KMS-11 (cell line): ENCODE measurements around the gene GALNT10.

ENCODE experiments used
- H2AFZ ChIP-seq: fragments of 200-600 bp; sonication (generic); 2 replicates; pipeline ENCODE4 v1.6.1; 2016; ENCODE audit warnings: antibody characterized with exemption, mixed run types, low read depth
- H3K27ac ChIP-seq: fragments of 200-600 bp; sonication (generic); 2 replicates; pipeline ENCODE4 v1.6.1; 2016; ENCODE audit warnings: mild to moderate bottlenecking, mixed run types
- H3K27me3 ChIP-seq: fragments of 200-600 bp; sonication (generic); 2 replicates; pipeline ENCODE4 v1.6.1; 2017; ENCODE audit warnings: mild to moderate bottlenecking, low read depth, mixed run types, moderate library complexity; ENCODE audit not compliant: insufficient read depth
- H3K36me3 ChIP-seq: fragments of 200-600 bp; sonication (generic); 2 replicates; pipeline ENCODE4 v1.6.1; 2017; ENCODE audit warnings: mild to moderate bottlenecking, mixed run types; ENCODE audit not compliant: insufficient read depth
- H3K4me1 ChIP-seq: fragments of 200-600 bp; sonication (generic); 2 replicates; pipeline ENCODE4 v1.6.1; 2016; ENCODE audit warnings: mild to moderate bottlenecking, low read depth, mixed run types; ENCODE audit not compliant: poor library complexity, severe bottlenecking
- H3K4me2 ChIP-seq: fragments of 200-600 bp; sonication (generic); 2 replicates; pipeline ENCODE4 v1.7.0; 2016; ENCODE audit warnings: mild to moderate bottlenecking, mixed run types
- H3K4me3 ChIP-seq: fragments of 200-600 bp; sonication (generic); IDR thresholded peaks from 2 replicates; pipeline ENCODE4 v1.6.1; 2017; ENCODE audit warnings: low read depth, low read length, mixed read lengths; ENCODE audit not compliant: insufficient read depth
- H3K79me2 ChIP-seq: fragments of 200-600 bp; sonication (generic); 2 replicates; pipeline ENCODE4 v1.6.1; 2016; ENCODE audit warnings: low read depth, mixed run types; ENCODE audit not compliant: insufficient read depth
- H3K9ac ChIP-seq: fragments of 200-600 bp; sonication (generic); 2 replicates; pipeline ENCODE4 v1.6.1; 2016; ENCODE audit warnings: mild to moderate bottlenecking, mixed run types
- H4K20me1 ChIP-seq: fragments of 200-600 bp; sonication (generic); 2 replicates; pipeline ENCODE4 v1.6.1; 2016; ENCODE audit warnings: mild to moderate bottlenecking, mixed run types; ENCODE audit not compliant: insufficient read depth
- CTCF ChIP-seq: fragments of 200-600 bp; sonication (generic); conservative IDR thresholded peaks from 2 replicates; pipeline ENCODE4 v1.6.1; 2017; ENCODE audit warnings: low read depth, mild to moderate bottlenecking, antibody characterized with exemption, low read length, moderate library complexity, mixed read lengths

Gene GALNT10

GRCh38 chr5:154265197-154265773, 74.8 kb downstream of the GALNT10 start:
- Histone ChIP-seq H3K9ac (no peak overlapping the region), H3K36me3 (no peaks in the 10 kb centered on the region), H3K4me1 (peaks cover 12% of the 10 kb centered on the region), H3K27me3 (no peaks in the 10 kb centered on the region), H3K4me2 (no peak overlapping the region), H4K20me1 (no peaks in the 10 kb centered on the region), H3K4me3 (no peak overlapping the region), H3K79me2 (no peaks in the 10 kb centered on the region), H2AFZ (no peak overlapping the region), H3K27ac (no peak overlapping the region)
- no peak for TF ChIP-seq CTCF

GRCh38 chr5:154267516-154267915, 77.0 kb downstream of the GALNT10 start:
- H3K4me3 ChIP-seq, result no peak overlapping the region
- no peaks in the 10 kb centered on the region for H3K36me3 ChIP-seq
- H3K27ac ChIP-seq, result no peak overlapping the region
- no peaks in the 10 kb centered on the region for H4K20me1 ChIP-seq
- peaks cover 26% of the 10 kb centered on the region for H3K4me1 ChIP-seq
- H3K79me2 ChIP-seq, result no peaks in the 10 kb centered on the region
- H3K9ac ChIP-seq, result no peak overlapping the region
- TF ChIP-seq CTCF, result no peak
- H3K27me3 ChIP-seq, result no peaks in the 10 kb centered on the region
- H3K4me2 ChIP-seq, result no peak overlapping the region
- no peak overlapping the region for H2AFZ ChIP-seq

DNA sequence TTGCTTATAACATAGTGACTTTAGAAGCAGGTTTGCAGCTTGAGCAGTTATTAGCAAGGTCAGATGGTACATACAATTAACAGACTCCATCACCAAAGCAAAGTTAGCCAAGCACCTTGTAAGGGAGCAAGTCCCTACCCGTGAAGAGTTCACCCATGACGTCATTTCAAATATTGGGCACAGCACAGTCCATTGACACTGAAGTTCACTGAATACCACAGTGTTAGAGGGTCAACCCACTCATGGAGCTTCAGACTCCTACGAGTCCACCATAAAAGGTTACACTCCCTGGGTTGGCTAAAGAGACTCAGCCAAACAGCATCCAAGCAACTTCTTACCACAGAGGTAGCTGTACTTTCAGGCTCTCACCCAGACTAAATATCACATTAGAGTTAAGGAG, 77.5 kb downstream of the GALNT10 start:
- no peak overlapping the region for H3K4me2 ChIP-seq
- H4K20me1 ChIP-seq, result no peaks in the 10 kb centered on the region
- no peaks in the 10 kb centered on the region for H3K36me3 ChIP-seq
- no peaks in the 10 kb centered on the region for H3K79me2 ChIP-seq
- H3K27me3 ChIP-seq, result no peaks in the 10 kb centered on the region
- no peak overlapping the region for H2AFZ ChIP-seq
- H3K9ac ChIP-seq, result no peak overlapping the region
- no peak overlapping the region for H3K27ac ChIP-seq
- H3K4me1 ChIP-seq, result peaks cover 32% of the 10 kb centered on the region
- no peak overlapping the region for H3K4me3 ChIP-seq
- no peak for TF ChIP-seq CTCF

- Histone ChIP-seq H3K4me3 (no peak overlapping the region), H2AFZ (no peak overlapping the region), H3K36me3 (no peaks in the 10 kb centered on the region), H3K9ac (no peak overlapping the region), H3K4me2 (no peak overlapping the region), H3K4me1 (peaks cover 45% of the 10 kb centered on the region), H3K27me3 (no peaks in the 10 kb centered on the region), H3K27ac (no peak overlapping the region), H3K79me2 (no peaks in the 10 kb centered on the region), H4K20me1 (no peaks in the 10 kb centered on the region)
- TF ChIP-seq CTCF, result no peak
Measured at GRCh38 chr5:154269414-154269813, 78.9 kb downstream of the GALNT10 start.
